Measurements from ENCODE around the gene CPA1. TPM values are rescaled to one million over a fixed set of nuclear protein-coding genes. Genes with fewer than 3 reads are reported as not detected.

CPA1 gene
- polyA plus RNA-seq, 3 donors = 1.5 to 2.3 (median 2.2) TPM

GRCh38 chr7:130426564-130426963 lies 46.3 kb downstream of the CPA1 start:
- DNase-seq = no peak

GRCh38 chr7:130429019-130429418 lies 48.7 kb downstream of the CPA1 start:
- DNase-seq = no peak

DNA sequence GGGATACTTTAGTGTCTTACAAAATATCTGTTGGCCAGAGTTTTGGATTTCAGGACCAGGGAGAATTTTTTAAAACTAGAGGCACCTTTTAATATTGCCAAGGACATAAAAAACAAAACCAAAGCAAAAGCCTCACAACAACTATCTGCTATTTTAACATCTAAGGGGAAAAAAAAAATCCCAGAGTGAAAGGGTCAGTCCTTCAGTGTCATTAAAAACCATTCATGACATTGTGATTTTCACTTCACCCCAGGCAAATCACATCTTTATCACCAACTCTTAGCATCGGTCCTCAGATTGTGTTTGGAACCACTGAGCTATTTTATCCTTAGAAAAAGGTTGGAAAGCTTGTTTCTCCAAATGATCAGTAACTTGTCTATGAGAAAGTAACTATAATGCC lies 49.8 kb downstream of the CPA1 start:
- DNase-seq = no peak

DNA sequence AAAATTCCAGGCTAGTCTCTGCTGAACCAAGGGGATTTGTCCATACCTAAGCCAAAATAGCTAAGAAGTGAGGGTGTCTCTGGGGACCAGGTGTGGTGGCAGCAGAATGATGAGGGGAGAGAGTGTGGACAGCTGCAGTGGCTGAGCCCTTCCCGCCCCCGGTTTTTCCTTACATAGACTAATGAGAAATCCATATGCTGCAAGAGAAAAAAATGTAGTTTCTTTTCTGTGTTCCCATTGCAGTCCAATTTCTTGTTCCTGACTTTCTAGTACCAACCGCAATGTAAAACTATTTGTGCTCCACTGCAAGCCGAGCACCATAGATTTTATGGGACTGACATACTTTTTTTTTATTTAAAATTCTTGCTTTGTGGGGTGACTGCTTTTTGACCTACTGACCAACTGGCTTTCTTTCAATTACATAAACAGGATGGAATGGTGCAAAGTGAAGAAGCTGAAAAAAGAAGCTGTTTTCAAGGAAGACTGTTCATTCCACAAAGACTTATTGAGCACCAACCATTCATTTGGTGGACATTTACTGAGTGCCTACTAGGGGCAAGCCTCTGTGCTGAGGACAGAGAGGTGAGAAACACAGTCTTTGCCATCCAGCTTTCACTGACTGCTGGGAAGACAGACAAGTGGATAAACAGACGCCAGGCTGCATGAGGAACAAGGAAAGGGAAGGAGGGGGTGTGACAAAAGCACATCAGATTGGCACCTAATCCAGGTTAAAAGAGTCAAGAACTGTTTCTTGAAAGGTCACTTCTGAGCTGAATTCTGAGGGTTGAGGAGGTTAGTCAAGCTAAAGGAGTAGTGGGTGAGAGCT lies 50.8 kb downstream of the CPA1 start:
- DNase-seq = peak; percentile 79

GRCh38 chr7:130432886-130433285 lies 52.6 kb downstream of the CPA1 start:
- no peak for DNase-seq

- no peak for DNase-seq
Measured at GRCh38 chr7:130433301-130433700, 53.0 kb downstream of the CPA1 start.

GRCh38 chr7:130435311-130435854 lies 55.1 kb downstream of the CPA1 start:
- no peak for DNase-seq

- DNase-seq = no peak
Measured at GRCh38 chr7:130436253-130436652, 56.0 kb downstream of the CPA1 start.

Other genes starting within 250 kb of the CPA1 start
- gene TMEM209, start 175.1 kb upstream of the CPA1 start, polyA plus RNA-seq (ENCODE audit: insufficient read length in 3 of 3) = 10 to 100 TPM; 21.7 to 28.0 (median 26.5) TPM
- not detected for gene SSMEM1, start 172.6 kb upstream of the CPA1 start, polyA plus RNA-seq (ENCODE audit: insufficient read length in 3 of 3)
- gene CPA2, start 113.6 kb upstream of the CPA1 start, polyA plus RNA-seq (ENCODE audit: insufficient read length in 3 of 3) = under 1 TPM; 0.21 to 0.58 (median 0.33) TPM
- under 1 TPM; 0.13 to 0.59 (median 0.31) TPM for gene CPA4, start 87.3 kb upstream of the CPA1 start, polyA plus RNA-seq (ENCODE audit: insufficient read length in 3 of 3)
- under 1 TPM in 2 of 3 donors, not detected in 1; 0.22 to 0.36 TPM for gene CPA5, start 35.7 kb upstream of the CPA1 start, polyA plus RNA-seq (ENCODE audit: insufficient read length in 3 of 3)
- 10 to 100 TPM; 26.7 to 29.6 (median 28.8) TPM for gene CEP41, start 60.5 kb downstream of the CPA1 start, polyA plus RNA-seq (ENCODE audit: insufficient read length in 3 of 3)
- gene MEST, start 111.6 kb downstream of the CPA1 start, polyA plus RNA-seq (ENCODE audit: insufficient read length in 3 of 3) = 100 to 1,000 TPM; 569 to 711 (median 619) TPM

Data from renal pelvis (tissue), 4 donors.